GM23338 (cell line): ENCODE data around the gene LATS2. TPM values are rescaled to one million over a fixed set of nuclear protein-coding genes. Genes with fewer than 3 reads are reported as not detected.
"Not testable (repeated sequence)": the region's sequence is repeated elsewhere in the genome, so short reads cannot be mapped to it uniquely, and the experiment has no call there.

Experiments
- ATAC-seq: fragments of 200-7000 bp; cut with Tn5 transposase; 3 replicates; pipeline ENCODE4 v1.9.1; 2020
- DNase-seq: peaks from one replicate; pipeline ENCODE4 v3.0.0-alpha.2; 2015; ENCODE audit warnings: low spot score
- H2AFZ ChIP-seq: fragments of 200-600 bp; sonication (generic); 2 replicates; pipeline ENCODE4 v1.8.0; 2016; ENCODE audit warnings: antibody characterized with exemption, mild to moderate bottlenecking, moderate library complexity
- H3F3A ChIP-seq: fragments of 200-600 bp; sonication (generic); replicated peaks from 2 replicates; pipeline ENCODE4 v1.8.0; 2017; ENCODE audit warnings: antibody characterized with exemption, mixed run types, low read depth
- H3K27ac ChIP-seq: fragments of 200-600 bp; sonication (generic); 2 replicates; pipeline ENCODE4 v1.6.1; 2016; ENCODE audit warnings: low read depth
- H3K27me3 ChIP-seq: fragments of 200-600 bp; sonication (generic); 2 replicates; pipeline ENCODE4 v1.8.0; 2016; ENCODE audit warnings: mild to moderate bottlenecking, mixed run types, moderate library complexity; ENCODE audit not compliant: insufficient read depth
- H3K36me3 ChIP-seq: fragments of 200-600 bp; sonication (generic); 2 replicates; pipeline ENCODE4 v1.8.0; 2016; ENCODE audit warnings: mild to moderate bottlenecking; ENCODE audit not compliant: insufficient read depth
- H3K4me1 ChIP-seq: fragments of 200-600 bp; sonication (generic); 2 replicates; pipeline ENCODE4 v1.8.0; 2016; ENCODE audit warnings: mild to moderate bottlenecking, moderate library complexity; ENCODE audit not compliant: insufficient read depth
- H3K4me2 ChIP-seq: fragments of 200-600 bp; sonication (generic); 2 replicates; pipeline ENCODE4 v1.7.1; 2017; ENCODE audit warnings: mixed run types
- H3K4me3 ChIP-seq: fragments of 200-600 bp; sonication (generic); 2 replicates; pipeline ENCODE4 v1.6.1; 2016; ENCODE audit warnings: mixed run types
- H3K79me2 ChIP-seq: fragments of 200-600 bp; sonication (generic); replicated peaks from 2 replicates; pipeline ENCODE4 v1.8.0; 2017; ENCODE audit warnings: mild to moderate bottlenecking; ENCODE audit not compliant: insufficient read depth
- H3K9me2 ChIP-seq: fragments of 200-600 bp; sonication (generic); 2 replicates; pipeline ENCODE4 v1.8.0; 2017; ENCODE audit not compliant: insufficient read depth
- H4K20me1 ChIP-seq: fragments of 200-600 bp; sonication (generic); replicated peaks from 2 replicates; pipeline ENCODE4 v1.8.0; 2017; ENCODE audit warnings: mild to moderate bottlenecking; ENCODE audit not compliant: insufficient read depth
- H3K27ac Mint-ChIP-seq: 2 replicates; pipeline ENCODE4 v1.8.0; 2020; ENCODE audit warnings: inconsistent platforms, mild to moderate bottlenecking, moderate library complexity, mixed read lengths
- H3K27me3 Mint-ChIP-seq: 3 replicates; pipeline ENCODE4 v1.8.0; 2022; ENCODE audit warnings: low read depth, mild to moderate bottlenecking, moderate library complexity, mixed read lengths, inconsistent platforms; ENCODE audit not compliant: insufficient read depth, poor library complexity
- H3K36me3 Mint-ChIP-seq: 3 replicates; pipeline ENCODE4 v1.8.0; 2021; ENCODE audit warnings: low read depth, mild to moderate bottlenecking, inconsistent platforms, moderate library complexity, mixed read lengths
- H3K4me1 Mint-ChIP-seq: 3 replicates; pipeline ENCODE4 v1.8.0; 2020; ENCODE audit warnings: mild to moderate bottlenecking, inconsistent platforms, mixed read lengths
- H3K4me3 Mint-ChIP-seq: 3 replicates; pipeline ENCODE4 v1.8.0; 2021; ENCODE audit warnings: moderate library complexity, mild to moderate bottlenecking, inconsistent platforms, mixed read lengths
- H3K9me3 Mint-ChIP-seq: 3 replicates; pipeline ENCODE4 v1.8.0; 2020; ENCODE audit warnings: moderate library complexity, mild to moderate bottlenecking, inconsistent platforms, mixed read lengths
- EZH2phosphoT487 ChIP-seq: fragments of 200-600 bp; sonication (generic); IDR thresholded peaks from one replicate; pipeline ENCODE4 v1.8.1; 2018; ENCODE audit warnings: antibody characterized with exemption; ENCODE audit not compliant: unreplicated experiment
- NANOG ChIP-seq: IDR thresholded peaks from 2 replicates; pipeline ENCODE4 v1.6.1; 2016; ENCODE audit warnings: antibody characterized with exemption, borderline replicate concordance
- STAT1 ChIP-seq: IDR thresholded peaks from one replicate; pipeline ENCODE4 v1.6.1; 2016; ENCODE audit warnings: antibody characterized with exemption; ENCODE audit not compliant: unreplicated experiment
- polyA plus RNA-seq: library from polyadenylated mRNA; unstranded; fragments of >200 nt; fragmentation: Nextera tagmentation; extraction: Ambion mirVana; gene quantifications from 2 replicates; pipeline ENCODE4 v1.2.1, GENCODE V29; 2016
- total RNA-seq: library from RNA; depleted of rRNA; stranded (reverse); fragments of >200 nt; shearing (Covaris generic); gene quantifications from 2 replicates; pipeline ENCODE4 v1.2.3, GENCODE V29; 2014
- TF ChIP-seq, protein P1 (sequence below): IDR thresholded peaks from one replicate; pipeline ENCODE4 v1.6.1; 2018; ENCODE audit warnings: antibody characterized with exemption; ENCODE audit not compliant: unreplicated experiment
- TF ChIP-seq, protein P2 (sequence below), 2 experiments: fragments of 200-600 bp in 1 of 2; sonication (generic) in 1 of 2; conservative IDR thresholded peaks; 2 replicates each; pipeline versions ENCODE4 v1.5.1 to v1.6.1; 2016 to 2017; ENCODE audit warnings: antibody characterized with exemption in 2 of 2, low read depth in 2 of 2, mild to moderate bottlenecking in 2 of 2, moderate library complexity in 1 of 2
- TF ChIP-seq, protein P3 (sequence below): IDR thresholded peaks from 2 replicates; pipeline ENCODE4 v1.6.1; 2016; ENCODE audit warnings: antibody characterized with exemption

Gene LATS2
- total and polyA plus RNA-seq, 2 experiments from 2014 or later, result 10.5 to 25.4 TPM

DNA sequence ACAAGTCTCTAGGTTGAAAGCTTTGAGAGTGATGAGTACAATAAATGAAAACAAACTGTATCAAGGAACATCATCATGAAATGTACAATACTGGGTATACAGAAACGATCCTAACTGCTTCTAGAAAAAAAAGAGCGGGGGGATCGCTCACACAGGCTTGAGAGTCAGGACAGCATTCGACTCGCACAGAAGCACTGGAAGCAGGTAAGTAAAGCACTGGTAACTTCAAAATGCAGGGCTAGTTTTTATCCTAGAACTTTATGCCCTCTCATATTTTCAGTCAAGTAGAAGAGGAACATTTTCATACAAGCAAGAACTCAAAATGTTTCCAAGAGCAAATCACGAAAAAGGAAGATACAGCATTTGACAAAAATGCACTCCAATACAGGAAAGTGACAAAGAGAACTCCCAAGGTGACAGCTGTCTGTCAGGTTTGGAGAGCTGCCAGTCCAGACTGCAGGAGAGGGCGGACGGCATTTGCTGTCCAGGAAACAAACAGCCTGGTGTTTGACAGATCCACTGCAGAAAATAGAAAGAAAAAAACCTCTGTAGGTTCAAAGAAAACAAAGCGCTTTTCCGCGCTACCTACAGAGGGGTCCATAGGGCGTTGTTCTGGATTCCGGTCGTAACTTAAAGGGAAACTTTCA, 100.6 kb downstream of the LATS2 start (continued):
- TF ChIP-seq, protein P1, sequence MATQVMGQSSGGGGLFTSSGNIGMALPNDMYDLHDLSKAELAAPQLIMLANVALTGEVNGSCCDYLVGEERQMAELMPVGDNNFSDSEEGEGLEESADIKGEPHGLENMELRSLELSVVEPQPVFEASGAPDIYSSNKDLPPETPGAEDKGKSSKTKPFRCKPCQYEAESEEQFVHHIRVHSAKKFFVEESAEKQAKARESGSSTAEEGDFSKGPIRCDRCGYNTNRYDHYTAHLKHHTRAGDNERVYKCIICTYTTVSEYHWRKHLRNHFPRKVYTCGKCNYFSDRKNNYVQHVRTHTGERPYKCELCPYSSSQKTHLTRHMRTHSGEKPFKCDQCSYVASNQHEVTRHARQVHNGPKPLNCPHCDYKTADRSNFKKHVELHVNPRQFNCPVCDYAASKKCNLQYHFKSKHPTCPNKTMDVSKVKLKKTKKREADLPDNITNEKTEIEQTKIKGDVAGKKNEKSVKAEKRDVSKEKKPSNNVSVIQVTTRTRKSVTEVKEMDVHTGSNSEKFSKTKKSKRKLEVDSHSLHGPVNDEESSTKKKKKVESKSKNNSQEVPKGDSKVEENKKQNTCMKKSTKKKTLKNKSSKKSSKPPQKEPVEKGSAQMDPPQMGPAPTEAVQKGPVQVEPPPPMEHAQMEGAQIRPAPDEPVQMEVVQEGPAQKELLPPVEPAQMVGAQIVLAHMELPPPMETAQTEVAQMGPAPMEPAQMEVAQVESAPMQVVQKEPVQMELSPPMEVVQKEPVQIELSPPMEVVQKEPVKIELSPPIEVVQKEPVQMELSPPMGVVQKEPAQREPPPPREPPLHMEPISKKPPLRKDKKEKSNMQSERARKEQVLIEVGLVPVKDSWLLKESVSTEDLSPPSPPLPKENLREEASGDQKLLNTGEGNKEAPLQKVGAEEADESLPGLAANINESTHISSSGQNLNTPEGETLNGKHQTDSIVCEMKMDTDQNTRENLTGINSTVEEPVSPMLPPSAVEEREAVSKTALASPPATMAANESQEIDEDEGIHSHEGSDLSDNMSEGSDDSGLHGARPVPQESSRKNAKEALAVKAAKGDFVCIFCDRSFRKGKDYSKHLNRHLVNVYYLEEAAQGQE, result no peak
- TF ChIP-seq, protein P2, sequence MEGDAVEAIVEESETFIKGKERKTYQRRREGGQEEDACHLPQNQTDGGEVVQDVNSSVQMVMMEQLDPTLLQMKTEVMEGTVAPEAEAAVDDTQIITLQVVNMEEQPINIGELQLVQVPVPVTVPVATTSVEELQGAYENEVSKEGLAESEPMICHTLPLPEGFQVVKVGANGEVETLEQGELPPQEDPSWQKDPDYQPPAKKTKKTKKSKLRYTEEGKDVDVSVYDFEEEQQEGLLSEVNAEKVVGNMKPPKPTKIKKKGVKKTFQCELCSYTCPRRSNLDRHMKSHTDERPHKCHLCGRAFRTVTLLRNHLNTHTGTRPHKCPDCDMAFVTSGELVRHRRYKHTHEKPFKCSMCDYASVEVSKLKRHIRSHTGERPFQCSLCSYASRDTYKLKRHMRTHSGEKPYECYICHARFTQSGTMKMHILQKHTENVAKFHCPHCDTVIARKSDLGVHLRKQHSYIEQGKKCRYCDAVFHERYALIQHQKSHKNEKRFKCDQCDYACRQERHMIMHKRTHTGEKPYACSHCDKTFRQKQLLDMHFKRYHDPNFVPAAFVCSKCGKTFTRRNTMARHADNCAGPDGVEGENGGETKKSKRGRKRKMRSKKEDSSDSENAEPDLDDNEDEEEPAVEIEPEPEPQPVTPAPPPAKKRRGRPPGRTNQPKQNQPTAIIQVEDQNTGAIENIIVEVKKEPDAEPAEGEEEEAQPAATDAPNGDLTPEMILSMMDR (conservative IDR thresholded peaks at IDR 0.05; ENCODE audit: low read depth in 2 of 2), result no peak
- no peak for TF ChIP-seq NANOG
- TF ChIP-seq STAT1, result no peak
- no peak for TF ChIP-seq EZH2phosphoT487
- TF ChIP-seq, protein P3, sequence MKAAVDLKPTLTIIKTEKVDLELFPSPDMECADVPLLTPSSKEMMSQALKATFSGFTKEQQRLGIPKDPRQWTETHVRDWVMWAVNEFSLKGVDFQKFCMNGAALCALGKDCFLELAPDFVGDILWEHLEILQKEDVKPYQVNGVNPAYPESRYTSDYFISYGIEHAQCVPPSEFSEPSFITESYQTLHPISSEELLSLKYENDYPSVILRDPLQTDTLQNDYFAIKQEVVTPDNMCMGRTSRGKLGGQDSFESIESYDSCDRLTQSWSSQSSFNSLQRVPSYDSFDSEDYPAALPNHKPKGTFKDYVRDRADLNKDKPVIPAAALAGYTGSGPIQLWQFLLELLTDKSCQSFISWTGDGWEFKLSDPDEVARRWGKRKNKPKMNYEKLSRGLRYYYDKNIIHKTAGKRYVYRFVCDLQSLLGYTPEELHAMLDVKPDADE, result no peak

DNA sequence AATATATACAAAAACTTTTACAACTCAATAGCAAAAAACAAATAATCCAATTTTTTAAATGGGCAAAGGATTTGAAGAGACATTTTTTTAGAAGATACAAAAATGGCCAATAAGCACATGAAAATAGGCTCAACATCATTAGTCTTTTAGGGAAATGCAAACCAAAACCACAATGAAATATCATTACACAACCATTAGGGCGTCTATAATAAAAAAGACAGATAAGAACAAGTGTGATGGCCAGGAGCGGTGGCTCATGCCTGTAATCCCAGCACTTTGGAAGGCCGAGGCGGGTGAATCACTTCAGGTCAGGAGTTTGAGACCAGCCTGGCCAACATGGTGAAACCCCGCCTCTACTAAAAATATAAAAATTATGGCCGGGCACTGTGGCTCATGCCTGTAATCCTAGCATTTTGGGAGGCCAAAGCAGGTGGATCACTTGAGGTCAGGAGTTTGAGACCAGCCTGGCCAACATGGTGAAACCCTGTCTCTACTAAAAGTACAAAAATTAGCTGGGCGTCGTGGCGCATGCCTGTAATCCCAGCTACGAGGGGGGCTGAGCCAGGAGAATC, 104.3 kb downstream of the LATS2 start:
- not testable (repeated sequence) for H3F3A ChIP-seq, H3K79me2 ChIP-seq, H4K20me1 ChIP-seq, H3K9me3 Mint-ChIP-seq, H3K27me3 Mint-ChIP-seq, H3K4me2 ChIP-seq, H3K36me3 ChIP-seq, H2AFZ ChIP-seq, H3K27me3 ChIP-seq, H3K9me2 ChIP-seq, ATAC-seq, DNase-seq, H3K36me3 Mint-ChIP-seq, H3K4me3 ChIP-seq, H3K4me3 Mint-ChIP-seq, H3K4me1 ChIP-seq, H3K4me1 Mint-ChIP-seq, H3K27ac ChIP-seq, H3K27ac Mint-ChIP-seq
